Measurements from ENCODE around the gene PLP1.
"Not testable (repeated sequence)": the region's sequence is repeated elsewhere in the genome, so short reads cannot be mapped to it uniquely, and the experiment has no call there.

Gene PLP1, protein sequence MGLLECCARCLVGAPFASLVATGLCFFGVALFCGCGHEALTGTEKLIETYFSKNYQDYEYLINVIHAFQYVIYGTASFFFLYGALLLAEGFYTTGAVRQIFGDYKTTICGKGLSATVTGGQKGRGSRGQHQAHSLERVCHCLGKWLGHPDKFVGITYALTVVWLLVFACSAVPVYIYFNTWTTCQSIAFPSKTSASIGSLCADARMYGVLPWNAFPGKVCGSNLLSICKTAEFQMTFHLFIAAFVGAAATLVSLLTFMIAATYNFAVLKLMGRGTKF

DNA sequence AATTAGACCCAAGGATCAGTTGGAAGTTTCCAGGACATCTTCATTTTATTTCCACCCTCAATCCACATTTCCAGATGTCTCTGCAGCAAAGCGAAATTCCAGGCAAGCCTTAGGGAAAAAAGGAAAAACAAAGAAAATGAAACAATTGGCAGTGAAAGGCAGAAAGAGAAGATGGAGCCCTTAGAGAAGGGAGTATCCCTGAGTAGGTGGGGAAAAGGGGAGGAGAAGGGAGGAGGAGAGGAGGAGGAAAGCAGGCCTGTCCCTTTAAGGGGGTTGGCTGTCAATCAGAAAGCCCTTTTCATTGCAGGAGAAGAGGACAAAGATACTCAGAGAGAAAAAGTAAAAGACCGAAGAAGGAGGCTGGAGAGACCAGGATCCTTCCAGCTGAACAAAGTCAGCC, at the start of gene PLP1:
Gene PLP1 (plus strand): TSS at position 295 of the 400 bp plus-strand sequence. CDS start 156 bp downstream, outside the sequence.
- no peak for DNase-seq (ENCODE audit: low read depth in 1 of 2, low spot score in 1 of 2)

- no peak for DNase-seq (ENCODE audit: low read depth in 1 of 2, low spot score in 1 of 2)
Measured at GRCh38 chrX:103727115-103727514, 49.5 kb upstream of the PLP1 start.

- no peak for DNase-seq (ENCODE audit: low read depth in 1 of 2, low spot score in 1 of 2)
Measured at GRCh38 chrX:103729015-103729414, 47.6 kb upstream of the PLP1 start.

- DNase-seq (ENCODE audit: low read depth in 1 of 2, low spot score in 1 of 2) = no peak
Measured at GRCh38 chrX:103730147-103730795, 46.4 kb upstream of the PLP1 start.

- no peak for DNase-seq (ENCODE audit: low read depth in 1 of 2, low spot score in 1 of 2)
Measured at GRCh38 chrX:103730796-103731493, 45.7 kb upstream of the PLP1 start.

DNA sequence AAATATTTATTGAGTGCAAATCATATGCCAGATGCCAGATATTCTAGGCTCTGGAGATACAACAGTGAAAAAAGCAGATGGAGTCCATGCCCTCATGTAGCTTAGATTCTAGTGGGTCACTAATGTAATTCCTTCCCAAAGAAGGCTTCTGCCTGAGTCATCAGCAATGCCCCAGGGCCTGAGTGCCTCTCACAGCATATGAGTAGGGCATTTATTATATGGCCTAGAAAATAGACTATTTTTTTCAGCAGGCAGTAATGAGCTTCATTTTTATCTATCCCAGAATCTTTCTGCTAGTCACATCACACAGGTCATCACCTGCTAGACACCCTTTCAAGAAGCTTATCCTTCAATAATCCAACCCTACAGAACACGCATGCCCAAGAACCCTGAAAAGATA, 43.6 kb upstream of the PLP1 start:
- no peak for DNase-seq (ENCODE audit: low read depth in 1 of 2, low spot score in 1 of 2)

DNA sequence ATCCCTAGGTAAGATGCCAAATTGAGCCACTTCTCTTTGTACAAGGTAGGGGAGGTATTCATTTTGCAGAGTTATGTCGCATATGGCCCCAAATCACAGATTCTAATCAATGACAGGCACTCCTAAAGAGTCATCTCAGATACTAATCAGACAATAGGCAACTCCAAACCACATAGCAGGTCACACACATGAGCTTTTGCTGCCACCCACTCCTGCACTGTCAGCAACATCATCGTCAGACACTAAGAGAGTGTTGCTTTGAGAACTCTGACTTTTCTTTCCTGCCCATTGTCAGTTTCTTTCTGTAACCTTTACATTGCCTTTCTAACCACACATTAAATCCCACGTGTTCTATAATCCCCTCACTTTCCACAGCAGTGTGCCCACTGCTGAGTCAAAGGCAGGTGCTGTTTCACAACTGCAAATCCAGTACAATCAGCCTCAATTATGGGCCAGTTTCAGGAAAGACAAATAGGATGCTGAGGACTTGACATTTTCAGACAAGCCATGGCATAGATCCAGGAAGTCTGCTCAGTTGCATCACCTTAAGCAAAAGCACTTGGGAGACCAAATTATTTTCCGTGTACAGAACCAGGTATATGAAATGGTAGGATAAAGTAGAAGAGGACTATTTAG, 42.4 kb upstream of the PLP1 start:
- DNase-seq (ENCODE audit: low read depth in 1 of 2, low spot score in 1 of 2) = no peak

DNA sequence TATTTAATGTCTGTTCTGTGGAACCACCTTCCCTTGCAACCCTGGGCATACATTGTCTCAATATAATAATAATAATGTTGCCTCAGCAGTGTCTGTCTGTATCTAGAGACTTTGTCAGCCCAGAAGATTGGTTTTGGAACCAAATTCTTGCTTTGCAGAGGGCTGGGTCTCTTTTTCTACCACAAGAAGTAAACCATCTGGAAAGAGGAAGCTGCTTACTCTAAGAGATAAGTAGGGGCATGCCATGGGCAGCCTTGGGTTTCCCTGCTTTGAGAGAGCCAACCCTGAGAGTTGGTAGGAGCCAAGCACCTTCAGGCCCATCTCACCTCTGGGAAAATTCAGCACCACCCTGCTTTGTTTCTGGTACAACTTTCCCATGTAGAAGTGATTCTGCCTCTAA, 38.9 kb upstream of the PLP1 start:
- no peak for DNase-seq (ENCODE audit: low read depth in 1 of 2, low spot score in 1 of 2)

DNA sequence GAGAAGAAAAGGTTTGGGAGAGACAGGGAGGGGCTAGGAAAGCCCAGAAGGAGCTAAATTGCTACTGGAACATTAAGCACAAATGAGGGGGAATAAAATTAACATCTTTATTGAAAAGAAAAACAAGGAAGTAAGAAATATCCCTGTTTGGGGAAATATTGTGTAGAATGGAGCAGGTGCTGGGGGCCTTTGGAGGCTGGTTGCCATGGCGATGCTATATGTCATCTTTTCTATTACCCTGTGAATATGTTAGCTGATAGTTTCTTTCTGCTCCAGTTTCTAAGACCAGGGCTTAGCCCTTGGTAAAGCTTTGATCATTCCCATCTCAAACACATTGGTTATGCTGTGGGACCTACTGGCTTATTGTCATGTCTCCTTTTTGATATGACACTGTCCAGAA, 37.2 kb upstream of the PLP1 start:
- DNase-seq (ENCODE audit: low read depth in 1 of 2, low spot score in 1 of 2) = no peak

DNA sequence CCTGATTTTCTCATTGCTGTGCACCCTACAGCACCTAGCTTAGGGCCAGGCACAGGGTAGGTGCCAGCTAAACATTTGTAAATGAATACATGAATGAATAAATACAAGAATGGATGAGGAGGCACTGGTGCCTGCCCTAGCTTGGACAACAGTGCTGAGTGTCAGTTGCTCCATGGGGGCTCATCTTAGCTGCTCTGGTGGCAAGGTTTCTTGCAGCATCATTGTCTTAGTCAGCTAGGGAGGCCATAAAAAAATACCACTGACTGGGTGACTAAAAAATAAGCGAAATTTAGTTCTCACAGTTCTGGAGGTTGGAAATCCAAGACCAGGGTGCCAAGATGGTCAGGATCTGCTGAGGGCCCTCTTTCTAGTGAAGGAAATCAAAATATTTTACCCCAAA, 34.8 kb upstream of the PLP1 start:
- no peak for DNase-seq (ENCODE audit: low read depth in 1 of 2, low spot score in 1 of 2)

- DNase-seq (ENCODE audit: low read depth in 1 of 2, low spot score in 1 of 2) = no peak
Measured at GRCh38 chrX:103742339-103742738, 34.3 kb upstream of the PLP1 start.

DNA sequence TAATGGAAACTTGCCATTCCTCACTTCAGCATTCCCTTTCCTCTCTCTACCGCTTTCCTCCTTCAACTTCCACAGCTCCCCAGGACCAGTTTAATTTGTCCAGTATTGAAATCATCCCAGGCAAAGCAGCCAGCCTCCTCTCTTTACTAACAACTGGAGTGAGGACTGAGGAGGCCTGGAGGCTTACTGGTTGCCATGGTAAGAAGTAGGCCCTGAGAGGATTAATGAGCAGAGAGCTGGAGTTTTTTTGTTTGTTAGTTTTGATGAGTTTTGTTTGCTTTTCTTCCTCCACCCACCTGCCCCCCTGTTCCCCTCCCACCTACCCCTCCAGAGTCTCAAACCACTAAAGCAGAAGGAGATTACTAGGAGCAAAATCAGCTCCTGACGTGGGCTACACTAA, 29.5 kb upstream of the PLP1 start:
- DNase-seq (ENCODE audit: low read depth in 1 of 2, low spot score in 1 of 2) = no peak

- no peak for DNase-seq (ENCODE audit: low read depth in 1 of 2, low spot score in 1 of 2)
Measured at GRCh38 chrX:103754401-103754800, 22.2 kb upstream of the PLP1 start.

DNA sequence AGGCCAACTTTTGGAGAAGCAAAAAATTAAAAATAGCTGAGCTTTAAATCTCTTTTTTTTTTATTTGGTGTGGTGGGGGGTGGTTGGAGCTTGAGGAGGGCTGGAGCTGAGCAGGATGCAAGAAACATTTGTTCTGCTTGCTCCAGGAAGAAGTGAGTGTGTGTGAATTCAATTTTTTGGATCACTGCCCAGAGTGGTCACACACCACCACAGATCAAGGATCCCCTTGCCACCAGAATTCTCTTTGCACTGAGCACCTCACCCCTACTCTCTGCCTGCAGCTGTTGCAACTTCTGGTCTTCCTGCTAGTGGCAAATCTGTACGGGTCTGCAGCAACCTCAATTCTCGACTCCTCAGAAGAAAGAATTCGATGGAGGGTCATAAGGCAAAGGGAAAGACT, 19.9 kb upstream of the PLP1 start:
- no peak for DNase-seq (ENCODE audit: low read depth in 1 of 2, low spot score in 1 of 2)

- DNase-seq (ENCODE audit: low read depth in 1 of 2, low spot score in 1 of 2) = no peak
Measured at GRCh38 chrX:103758555-103758954, 18.1 kb upstream of the PLP1 start.

GRCh38 chrX:103763541-103763940, 13.1 kb upstream of the PLP1 start:
- DNase-seq (ENCODE audit: low read depth in 1 of 2, low spot score in 1 of 2) = not testable (repeated sequence)

DNA sequence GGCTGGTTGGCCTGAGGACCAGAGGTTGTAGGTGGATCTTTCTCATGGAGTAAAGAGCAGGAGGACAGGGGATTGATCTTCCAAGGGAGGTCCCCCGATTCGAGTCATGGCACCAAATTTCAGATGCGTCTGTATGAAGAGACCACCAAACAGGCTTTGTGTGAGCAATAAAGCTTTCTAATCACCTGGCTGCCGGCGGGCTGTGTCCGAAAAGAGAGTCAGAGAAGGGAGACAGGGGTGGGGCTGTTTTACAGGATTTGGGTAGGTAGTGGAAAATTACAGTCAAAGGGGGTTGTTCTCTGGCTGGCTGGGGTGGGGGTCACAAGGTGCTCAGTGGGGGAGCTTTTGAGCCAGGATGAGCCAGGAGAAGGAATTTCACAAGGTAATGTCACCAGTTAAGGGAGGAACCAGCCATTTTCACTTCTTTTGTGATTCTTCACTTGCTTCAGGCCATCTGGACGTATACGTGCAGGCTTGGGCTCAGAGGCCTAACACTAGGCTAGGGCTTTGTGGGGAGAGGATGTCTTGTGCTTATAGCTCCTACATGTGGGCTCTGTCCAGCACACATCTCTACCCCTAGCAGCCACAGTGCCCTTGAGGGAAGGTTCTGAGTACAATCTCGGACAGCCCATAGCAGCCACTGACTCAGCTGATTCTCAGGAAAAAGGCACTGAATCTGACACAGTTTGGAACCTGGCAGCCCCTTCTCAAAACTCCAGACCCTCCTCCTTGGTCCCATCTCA, 9.7 kb upstream of the PLP1 start:
- not testable (repeated sequence) for DNase-seq (ENCODE audit: low read depth in 1 of 2, low spot score in 1 of 2)

DNA sequence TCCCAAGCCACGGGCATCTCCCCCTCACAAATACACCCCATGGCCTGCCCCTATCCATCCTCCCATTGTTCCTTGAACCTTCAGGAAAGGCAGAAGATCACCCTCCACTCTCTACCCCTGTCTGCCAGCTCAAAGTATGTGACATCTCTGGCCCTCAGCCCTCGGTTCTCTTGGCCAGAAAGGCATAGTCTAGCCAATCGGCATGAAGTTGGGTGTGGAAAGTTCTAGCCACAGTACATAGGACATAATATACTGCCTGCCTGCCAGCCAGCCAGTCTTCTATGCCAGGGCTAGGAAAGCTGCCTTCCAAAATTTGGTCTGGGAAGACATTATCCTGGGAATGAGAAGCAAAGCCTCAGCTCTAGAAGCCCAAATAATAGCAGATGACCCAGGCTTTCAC, 3.2 kb upstream of the PLP1 start:
- no peak for DNase-seq (ENCODE audit: low read depth in 1 of 2, low spot score in 1 of 2)

- DNase-seq (ENCODE audit: low read depth in 1 of 2, low spot score in 1 of 2) = no peak
Measured at GRCh38 chrX:103774070-103774642, 2.5 kb upstream of the PLP1 start.

DNA sequence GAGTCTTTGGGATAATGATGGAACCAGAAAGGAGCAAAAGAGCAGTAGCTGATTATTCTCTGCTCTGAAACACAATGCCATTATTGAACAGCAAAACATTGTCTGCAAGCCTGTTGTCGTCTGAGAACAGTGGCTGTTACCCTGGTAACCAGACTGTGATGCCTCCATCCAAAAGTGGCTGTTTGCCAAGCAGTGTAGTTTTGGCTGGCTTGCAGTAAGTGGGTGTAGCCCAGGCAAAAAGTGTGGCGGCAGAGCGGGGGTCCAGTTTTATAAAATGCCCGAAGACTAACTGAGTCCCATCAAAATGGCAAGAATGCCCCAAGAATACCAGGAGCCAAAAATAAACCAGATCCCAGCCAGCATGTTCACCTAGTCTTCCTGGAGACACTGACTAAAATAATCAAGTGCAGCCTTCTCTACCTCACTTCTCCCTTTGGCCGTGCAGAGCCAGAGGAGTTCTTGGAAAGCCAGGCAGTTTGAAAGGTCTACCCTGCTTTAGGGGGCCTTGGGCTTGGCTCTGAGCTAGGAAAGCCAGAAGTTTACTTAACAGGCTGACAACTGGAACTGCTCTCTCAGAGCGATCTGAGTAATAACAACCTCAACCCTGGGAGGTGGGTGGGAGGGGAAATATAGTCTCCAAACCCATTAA, 2.6 kb downstream of the PLP1 start:
- no peak for DNase-seq (ENCODE audit: low read depth in 1 of 2, low spot score in 1 of 2)
